Stimulated activated CD8-positive, alpha-beta memory T cell treated with anti-CD3 and anti-CD28 coated beads, Interleukin-4, amount 100 ng/mL, for 1 hour (primary cell): ENCODE results near the gene MAT2A.
A peak's percentile ranks its signal among the peaks of the same experiment; 100 is the strongest.
"Not testable (repeated sequence)": the region's sequence is repeated elsewhere in the genome, so short reads cannot be mapped to it uniquely, and the experiment has no call there.

Experiments used
- DNase-seq, 2 donors: peaks; one replicate each; pipeline ENCODE4 v3.0.0-alpha.2; 2020; ENCODE audit warnings: low read depth in 2 of 2, low spot score in 1 of 2

The MAT2A gene

GRCh38 chr2:85523903-85524335, 15.0 kb upstream of the MAT2A start:
- DNase-seq, result no peak

DNA sequence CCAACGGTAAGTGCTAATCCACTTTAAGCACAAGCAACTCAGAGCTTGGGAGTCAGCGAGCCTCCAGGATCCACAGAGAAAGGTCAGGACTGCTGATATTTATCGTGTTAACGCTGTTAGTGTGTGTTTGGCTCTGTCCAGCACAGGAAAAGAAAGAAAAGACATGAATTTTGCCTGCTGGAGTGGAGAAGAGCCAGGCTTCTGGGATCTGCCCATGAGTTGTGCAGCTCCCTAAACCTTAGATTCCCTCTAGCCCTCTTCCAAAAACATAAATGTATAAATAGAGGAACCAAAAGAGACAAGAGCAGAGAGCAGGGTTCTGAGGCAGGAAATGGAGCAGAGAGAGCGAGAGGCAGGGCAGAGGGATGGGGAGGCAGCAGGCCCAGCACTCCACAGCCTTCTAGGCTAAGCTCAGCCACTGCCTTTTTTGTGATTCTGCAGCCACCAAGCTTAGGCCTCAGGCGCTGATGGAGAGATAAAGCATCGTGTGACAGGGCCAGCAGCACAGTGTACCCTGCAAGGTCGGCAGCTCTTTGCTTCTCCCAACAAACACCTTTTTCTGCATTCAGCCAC, 14.5 kb upstream of the MAT2A start:
- no peak for DNase-seq

DNA sequence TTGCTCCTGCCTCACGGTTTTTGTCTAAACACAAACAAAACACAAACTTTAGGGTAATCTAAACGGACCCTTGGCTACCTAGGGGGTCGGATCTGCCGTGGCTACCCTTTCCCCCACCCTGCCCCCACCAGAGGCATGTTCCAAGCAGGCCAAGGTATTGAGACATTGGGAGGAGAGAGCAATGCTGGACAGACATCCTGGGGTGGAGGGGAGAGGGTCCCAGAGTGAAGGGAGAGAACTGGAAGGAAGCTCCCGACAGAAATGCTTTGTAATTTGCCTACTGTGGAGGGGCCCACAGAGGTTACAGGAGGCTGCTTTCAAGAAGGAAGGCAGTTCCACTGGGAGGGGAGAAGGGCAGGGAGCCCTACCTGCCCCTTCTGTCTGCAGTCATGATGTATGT, 13.9 kb upstream of the MAT2A start:
- DNase-seq, result no peak

DNA sequence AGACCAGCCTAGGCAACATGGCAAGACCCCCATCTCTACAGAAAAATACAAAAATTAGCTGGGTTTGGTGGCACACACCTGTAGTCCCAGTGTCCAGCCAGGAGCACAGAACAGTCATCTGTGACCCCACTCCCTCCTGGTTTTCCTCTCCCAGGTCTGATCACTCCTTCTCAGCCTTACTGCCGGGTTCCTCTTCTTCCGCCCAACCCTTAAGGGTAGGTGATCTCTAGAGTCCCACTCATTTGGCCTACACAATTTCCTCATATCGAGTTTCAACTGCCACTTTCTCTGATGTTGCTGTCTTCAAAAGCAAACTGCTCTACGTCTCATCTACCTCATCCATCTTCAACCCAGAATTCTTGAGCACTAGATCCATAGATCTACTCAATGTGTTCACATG, 13.4 kb upstream of the MAT2A start:
- no peak for DNase-seq

DNA sequence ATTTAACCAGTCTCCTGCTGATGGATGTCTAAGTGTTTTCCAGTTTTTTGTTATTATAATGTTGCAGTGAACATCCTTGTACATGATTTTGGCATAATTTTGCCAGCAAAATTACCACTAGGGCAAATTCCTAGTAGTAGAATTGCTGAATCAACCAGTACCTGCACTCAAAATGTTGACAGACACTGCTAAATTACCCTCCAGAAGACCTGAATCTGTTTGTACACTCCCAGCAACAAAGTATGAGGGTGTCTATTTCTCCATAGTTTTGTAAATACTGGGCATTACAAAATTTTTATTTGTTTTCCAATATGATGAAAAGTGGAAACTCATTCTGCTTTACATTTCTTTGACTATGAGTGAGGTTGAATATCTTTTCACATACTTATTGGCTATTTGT, 11.2 kb upstream of the MAT2A start:
- DNase-seq, result no peak

DNA sequence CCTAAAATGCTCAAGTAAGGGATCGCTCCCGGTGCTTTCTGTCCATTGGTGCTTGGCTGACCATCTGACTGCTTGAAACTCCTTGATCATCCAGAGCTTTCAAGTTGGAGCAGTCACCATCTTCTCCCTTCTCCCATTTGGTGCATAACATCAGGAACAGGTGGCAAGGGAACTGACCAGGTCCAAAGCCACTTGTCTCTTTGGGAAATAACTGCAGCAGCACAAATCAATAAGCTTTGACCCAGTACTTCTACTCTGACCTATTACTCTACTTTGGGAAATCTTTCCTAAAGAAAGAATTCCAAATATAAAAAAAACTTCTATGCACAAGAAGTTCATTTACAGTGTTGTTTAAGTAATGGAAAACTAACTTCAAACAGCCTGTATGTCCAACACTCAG, 10.6 kb upstream of the MAT2A start:
- DNase-seq, result no peak

- DNase-seq, result no peak
These were observed 9.2 kb upstream of the MAT2A start for GRCh38 chr2:85529809-85530208.

- no peak for DNase-seq
These were observed 7.4 kb upstream of the MAT2A start for GRCh38 chr2:85531589-85531988.

GRCh38 chr2:85534099-85534498, 4.9 kb upstream of the MAT2A start:
- DNase-seq, result no peak

DNA sequence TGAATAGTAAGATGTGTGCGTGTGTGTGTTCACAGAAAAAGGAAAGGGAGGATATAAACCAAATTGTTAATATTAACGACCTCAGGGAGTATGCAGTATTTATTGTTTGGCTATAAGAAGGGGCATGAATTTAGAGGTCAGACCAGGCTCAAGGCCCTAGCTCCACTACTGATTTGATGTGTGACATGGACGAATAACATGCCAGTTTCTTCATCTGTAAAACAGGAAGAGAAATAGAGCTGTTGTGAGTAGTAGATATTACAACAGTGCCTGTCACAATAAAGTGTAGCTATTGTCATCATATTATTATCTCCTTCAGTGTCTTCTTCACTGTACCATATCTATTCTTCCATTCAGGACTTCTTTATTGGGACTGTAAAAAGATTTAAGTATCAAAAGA, 4.1 kb upstream of the MAT2A start:
- DNase-seq, result no peak

GRCh38 chr2:85536479-85536878, 2.5 kb upstream of the MAT2A start:
- DNase-seq, result no peak

DNA sequence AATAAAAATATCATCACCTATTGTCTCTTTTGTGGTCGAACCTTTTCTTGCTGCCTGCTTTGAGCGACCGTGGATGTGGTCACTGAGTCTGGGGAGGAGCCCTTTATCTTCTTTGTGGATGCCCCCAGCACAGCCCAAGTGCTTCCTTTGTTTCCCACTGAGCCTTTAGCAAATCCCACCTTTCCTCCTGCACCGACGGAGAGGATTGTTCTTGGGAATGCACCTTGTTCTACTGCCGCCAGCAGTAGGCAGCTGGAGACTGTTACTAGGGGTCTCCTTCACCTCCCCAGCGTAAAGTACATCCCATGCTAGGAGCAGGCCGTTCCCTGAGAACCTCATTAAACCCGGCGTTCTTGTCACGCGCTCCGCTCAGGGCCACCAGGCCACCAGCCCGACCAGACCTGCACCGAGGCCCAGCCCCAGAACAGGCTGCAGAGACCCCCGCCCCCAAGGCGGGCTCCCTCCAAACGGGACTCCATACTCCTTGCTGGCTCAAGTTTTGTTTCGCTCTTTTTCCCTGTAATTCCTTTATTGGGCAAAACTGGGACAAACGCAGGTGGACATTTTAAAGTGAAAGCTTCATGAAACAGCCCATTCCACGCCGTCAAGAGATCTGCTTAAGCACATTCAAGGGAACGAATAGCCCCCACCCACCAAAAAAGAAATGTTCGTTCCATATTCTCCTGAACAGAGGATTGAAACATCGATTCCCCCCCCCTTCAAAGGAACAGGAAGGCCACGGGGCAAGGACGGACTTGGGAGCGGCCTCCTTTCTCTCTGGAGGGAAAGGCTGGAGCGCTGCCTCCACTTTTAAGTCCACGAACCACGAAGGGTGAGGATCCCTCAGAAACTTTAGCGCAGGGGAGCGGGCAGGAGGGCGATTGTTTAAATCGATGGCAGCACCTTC, 1.1 kb upstream of the MAT2A start:
- no peak for DNase-seq

DNA sequence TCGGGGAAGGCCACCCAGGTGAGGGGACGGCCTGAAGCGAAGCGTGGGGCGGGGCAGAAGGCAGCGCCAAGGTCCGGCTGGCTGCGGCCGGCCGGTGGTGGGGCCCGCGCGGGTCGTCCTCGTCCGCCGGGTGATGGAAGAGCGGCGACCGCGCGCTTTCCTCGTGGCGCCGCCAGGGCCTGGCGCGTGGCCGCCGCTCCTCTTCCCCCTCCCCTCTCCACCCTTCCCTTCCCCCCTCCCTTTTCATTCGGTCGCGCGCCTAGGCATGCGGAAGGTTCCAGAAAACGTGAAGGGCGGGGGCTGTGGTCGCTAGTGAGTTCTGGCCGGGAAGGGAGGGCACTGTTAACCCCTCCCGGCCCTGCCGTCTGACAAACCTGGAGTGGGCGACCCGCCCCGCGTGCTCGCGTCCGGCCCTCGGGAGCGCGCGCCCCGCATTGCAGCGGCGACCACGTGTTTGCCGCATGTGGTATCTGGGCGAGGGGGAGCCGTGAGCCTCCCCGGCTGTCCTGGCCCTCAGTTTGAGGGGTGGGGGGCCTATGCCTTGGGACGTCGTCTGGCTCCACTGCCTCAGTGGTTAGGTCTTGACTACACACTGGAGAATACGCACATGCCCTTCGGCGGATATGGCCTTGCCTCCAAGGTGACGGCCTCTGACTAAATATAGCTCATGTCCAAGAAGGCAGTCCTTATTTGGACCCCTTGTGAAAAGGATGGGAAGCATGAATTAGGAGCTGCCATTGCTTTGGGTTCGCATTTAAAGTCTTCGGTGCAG, 579 bp downstream of the MAT2A start:
- DNase-seq, result peak; percentile 38 to 42

GRCh38 chr2:85540133-85540648, 1.2 kb downstream of the MAT2A start:
- no peak for DNase-seq

DNA sequence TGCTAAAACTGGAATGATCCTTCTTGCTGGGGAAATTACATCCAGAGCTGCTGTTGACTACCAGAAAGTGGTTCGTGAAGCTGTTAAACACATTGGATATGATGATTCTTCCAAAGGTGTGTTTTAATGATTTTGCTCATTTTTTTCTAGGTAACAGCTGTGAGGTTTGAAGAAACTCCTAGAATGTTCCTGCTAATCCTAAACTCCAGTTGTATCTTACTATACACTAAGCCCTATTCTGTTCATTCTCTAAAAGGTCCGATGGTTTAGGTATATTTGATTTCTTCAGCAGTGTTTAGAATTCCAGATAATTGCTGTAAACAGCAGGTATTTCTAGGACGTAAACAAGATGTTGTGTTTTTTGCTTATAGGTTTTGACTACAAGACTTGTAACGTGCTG, 2.3 kb downstream of the MAT2A start:
- no peak for DNase-seq

- DNase-seq, result no peak
These were observed 2.9 kb downstream of the MAT2A start for GRCh38 chr2:85541753-85542457.

DNA sequence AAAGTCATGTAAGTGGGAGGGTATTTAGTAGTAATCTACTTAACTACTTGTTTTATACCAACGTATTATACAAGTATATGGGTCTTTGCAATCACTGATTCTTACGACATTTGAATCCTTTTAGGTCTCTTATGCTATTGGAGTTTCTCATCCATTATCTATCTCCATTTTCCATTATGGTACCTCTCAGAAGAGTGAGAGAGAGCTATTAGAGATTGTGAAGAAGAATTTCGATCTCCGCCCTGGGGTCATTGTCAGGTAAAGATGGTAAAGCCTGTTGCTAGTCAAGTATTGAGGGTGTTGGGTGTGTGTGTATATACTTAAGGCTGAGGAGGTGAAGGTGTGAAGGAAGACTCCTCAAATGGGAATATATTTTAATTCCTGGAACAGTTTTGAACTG, 3.8 kb downstream of the MAT2A start:
- no peak for DNase-seq

DNA sequence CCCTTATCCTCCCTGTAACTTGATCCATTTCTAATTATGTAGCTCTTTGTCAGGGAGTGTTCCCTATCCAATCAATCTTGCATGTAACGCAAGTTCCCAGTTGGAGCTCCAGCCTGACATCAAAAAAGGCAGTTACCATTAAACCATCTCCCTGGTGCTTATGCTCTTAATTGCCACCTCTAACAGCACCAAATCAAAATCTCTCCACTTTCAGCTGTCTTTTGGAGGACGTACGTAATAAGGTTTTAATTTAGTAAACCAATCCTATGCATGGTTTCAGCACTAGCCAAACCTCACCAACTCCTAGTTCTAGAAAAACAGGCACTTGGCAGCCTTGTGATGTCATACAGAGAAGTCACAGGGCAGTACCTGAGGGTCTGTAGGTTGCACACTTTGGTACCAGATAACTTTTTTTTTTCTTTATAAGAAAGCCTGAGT, 5.3 kb downstream of the MAT2A start:
- not testable (repeated sequence) for DNase-seq

DNA sequence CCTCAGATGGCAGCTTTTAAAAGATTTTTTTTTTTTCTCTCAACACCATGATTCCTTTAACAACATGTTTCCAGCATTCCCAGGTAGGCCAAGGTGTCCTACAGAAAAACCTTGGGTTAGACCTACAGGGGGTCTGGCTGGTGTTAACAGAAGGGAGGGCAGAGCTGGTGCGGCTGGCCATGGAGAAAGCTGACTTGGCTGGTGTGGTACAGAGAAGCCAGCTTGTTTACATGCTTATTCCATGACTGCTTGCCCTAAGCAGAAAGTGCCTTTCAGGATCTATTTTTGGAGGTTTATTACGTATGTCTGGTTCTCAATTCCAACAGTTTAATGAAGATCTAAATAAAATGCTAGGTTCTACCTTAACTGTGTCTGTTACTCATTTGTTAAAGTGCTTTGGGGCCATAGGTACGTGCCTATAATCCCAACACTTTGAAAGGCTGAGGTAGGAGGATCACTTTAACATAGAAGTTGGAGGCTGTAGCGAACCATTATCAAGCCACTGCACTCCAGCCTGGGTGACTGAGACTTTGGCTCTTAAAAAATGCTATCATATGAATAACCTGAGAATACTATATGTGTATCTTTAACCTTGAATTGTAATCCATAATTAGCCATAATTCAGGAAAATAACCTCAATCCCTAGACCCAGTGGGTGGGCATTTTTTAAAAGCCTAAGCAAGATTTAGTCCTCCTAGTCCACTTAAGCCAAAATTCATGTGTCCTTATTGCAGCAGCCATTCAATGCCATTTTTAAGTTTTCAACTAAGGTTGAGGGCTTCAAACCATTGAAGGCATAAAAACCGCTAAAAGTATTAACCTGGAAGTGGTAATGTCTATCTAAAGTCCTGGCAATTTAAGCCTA, 6.2 kb downstream of the MAT2A start:
- DNase-seq, result not testable (repeated sequence)

GRCh38 chr2:85545780-85546240, 6.8 kb downstream of the MAT2A start:
- DNase-seq, result no peak
